ENCODE results near the gene TMEM238L. TPM values are rescaled to one million over a fixed set of nuclear protein-coding genes. Genes with fewer than 3 reads are reported as not detected.

TMEM238L gene
- total RNA-seq, 1 donor from 2014 or later: not detected

DNA sequence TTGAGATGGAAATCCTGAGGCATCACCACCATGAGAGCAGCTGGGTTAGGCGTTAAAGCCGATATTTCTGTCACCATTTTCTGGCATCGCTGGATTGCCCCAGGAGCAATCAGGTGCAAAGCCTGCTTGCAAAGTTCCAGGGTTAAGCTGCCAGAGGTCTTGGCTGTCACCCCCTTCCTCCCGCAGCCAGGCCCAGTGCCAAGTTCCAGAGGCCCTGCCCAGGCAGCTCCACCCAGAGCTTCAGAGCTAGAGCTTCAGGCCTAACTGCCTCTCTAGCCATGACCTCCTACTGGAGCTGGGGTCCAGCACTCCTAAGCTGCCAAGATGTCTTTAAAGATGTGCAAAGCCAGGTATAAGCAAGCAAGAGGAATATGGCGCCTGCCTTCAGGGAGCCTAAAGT, 8.8 kb upstream of the TMEM238L start:
- Histone ChIP-seq H3K27me3 (ENCODE audit: control insufficient read depth, insufficient read depth, low read length) (no peaks in the 10 kb centered on the region), H3K4me3 (ENCODE audit: low read depth, low read length) (no peak overlapping the region), H3K36me3 (ENCODE audit: control insufficient read depth, insufficient read depth, low read length) (no peaks in the 10 kb centered on the region)
- TF ChIP-seq CTCF (IDR thresholded peaks at IDR 0.05; ENCODE audit: insufficient read depth, low read length, poor library complexity, severe bottlenecking): no peak
- no peak for DNase-seq (ENCODE audit: low read depth)

GRCh38 chr17:10809605-10810004, 5.7 kb upstream of the TMEM238L start:
- H3K4me3 ChIP-seq (ENCODE audit: low read depth, low read length): no peak overlapping the region
- no peaks in the 10 kb centered on the region for H3K27me3 ChIP-seq (ENCODE audit: control insufficient read depth, insufficient read depth, low read length)
- H3K36me3 ChIP-seq (ENCODE audit: control insufficient read depth, insufficient read depth, low read length): no peaks in the 10 kb centered on the region
- no peak for DNase-seq (ENCODE audit: low read depth)
- no peak for TF ChIP-seq CTCF (IDR thresholded peaks at IDR 0.05; ENCODE audit: insufficient read depth, low read length, poor library complexity, severe bottlenecking)

GRCh38 chr17:10807704-10808128, 3.8 kb upstream of the TMEM238L start:
- no peaks in the 10 kb centered on the region for H3K36me3 ChIP-seq (ENCODE audit: control insufficient read depth, insufficient read depth, low read length)
- H3K4me3 ChIP-seq (ENCODE audit: low read depth, low read length): no peak overlapping the region
- H3K27me3 ChIP-seq (ENCODE audit: control insufficient read depth, insufficient read depth, low read length): no peaks in the 10 kb centered on the region
- no peak for DNase-seq (ENCODE audit: low read depth)
- no peak for TF ChIP-seq CTCF (IDR thresholded peaks at IDR 0.05; ENCODE audit: insufficient read depth, low read length, poor library complexity, severe bottlenecking)

- Histone ChIP-seq H3K36me3 (ENCODE audit: control insufficient read depth, insufficient read depth, low read length) (no peaks in the 10 kb centered on the region), H3K4me3 (ENCODE audit: low read depth, low read length) (no peak overlapping the region), H3K27me3 (ENCODE audit: control insufficient read depth, insufficient read depth, low read length) (no peaks in the 10 kb centered on the region)
- TF ChIP-seq CTCF (IDR thresholded peaks at IDR 0.05; ENCODE audit: insufficient read depth, low read length, poor library complexity, severe bottlenecking): no peak
- no peak for DNase-seq (ENCODE audit: low read depth)
Observed at GRCh38 chr17:10806545-10807262, 2.8 kb upstream of the TMEM238L start.

GRCh38 chr17:10805911-10806310, 2.0 kb upstream of the TMEM238L start:
- DNase-seq (ENCODE audit: low read depth): no peak
- no peak for TF ChIP-seq CTCF (IDR thresholded peaks at IDR 0.05; ENCODE audit: insufficient read depth, low read length, poor library complexity, severe bottlenecking)
- H3K36me3 ChIP-seq (ENCODE audit: control insufficient read depth, insufficient read depth, low read length): no peaks in the 10 kb centered on the region
- no peaks in the 10 kb centered on the region for H3K27me3 ChIP-seq (ENCODE audit: control insufficient read depth, insufficient read depth, low read length)
- H3K4me3 ChIP-seq (ENCODE audit: low read depth, low read length): no peak overlapping the region

DNA sequence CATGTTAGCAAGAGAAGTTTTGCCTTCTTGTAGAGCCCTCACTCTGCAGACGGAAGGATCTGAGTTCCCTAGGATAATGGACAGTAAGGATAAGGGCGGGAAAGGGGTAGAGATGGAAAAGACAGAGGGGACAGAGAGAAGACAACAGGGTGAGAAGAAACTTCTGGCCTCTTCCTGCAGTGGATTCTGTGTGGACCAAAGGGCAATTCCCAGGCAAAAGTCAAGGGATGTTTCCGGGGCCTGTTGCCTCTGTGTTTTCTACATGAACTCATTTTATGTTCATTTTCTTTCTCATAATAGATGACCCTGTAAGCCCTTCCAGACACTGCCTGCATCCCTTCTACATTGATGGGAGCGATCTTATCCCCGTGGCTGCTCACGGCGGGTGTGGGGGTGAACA, 647 bp upstream of the TMEM238L start:
- TF ChIP-seq CTCF (IDR thresholded peaks at IDR 0.05; ENCODE audit: insufficient read depth, low read length, poor library complexity, severe bottlenecking): no peak
- H3K27me3 ChIP-seq (ENCODE audit: control insufficient read depth, insufficient read depth, low read length): no peaks in the 10 kb centered on the region
- no peaks in the 10 kb centered on the region for H3K36me3 ChIP-seq (ENCODE audit: control insufficient read depth, insufficient read depth, low read length)
- no peak for DNase-seq (ENCODE audit: low read depth)
- no peak overlapping the region for H3K4me3 ChIP-seq (ENCODE audit: low read depth, low read length)

Measured in kidney epithelial cell (primary cell).